GM12801 (cell line): ENCODE results near the gene BCL2L15.

Source experiments
- CTCF ChIP-seq: IDR thresholded peaks from one replicate; pipeline ENCODE4 v1.5.1; 2011; ENCODE audit warnings: control low read depth; ENCODE audit not compliant: insufficient read length; ENCODE audit errors: extremely low read depth

Gene BCL2L15

GRCh38 chr1:113895098-113895497 lies 7.7 kb upstream of the BCL2L15 start:
- TF ChIP-seq CTCF, result no peak

- TF ChIP-seq CTCF, result no peak
These were observed 5.9 kb upstream of the BCL2L15 start for GRCh38 chr1:113893267-113893666.

- TF ChIP-seq CTCF, result no peak
These were observed 4.3 kb upstream of the BCL2L15 start for GRCh38 chr1:113891631-113892220.

GRCh38 chr1:113890816-113891215 lies 3.4 kb upstream of the BCL2L15 start:
- no peak for TF ChIP-seq CTCF

- no peak for TF ChIP-seq CTCF
These were observed 672 bp downstream of the BCL2L15 start for GRCh38 chr1:113886417-113887401.

GRCh38 chr1:113881661-113882060 lies 5.7 kb downstream of the BCL2L15 start:
- no peak for TF ChIP-seq CTCF

- TF ChIP-seq CTCF, result no peak
These were observed 7.7 kb downstream of the BCL2L15 start for GRCh38 chr1:113879739-113880038.
